IMR-90 (cell line): ENCODE results near the gene FDXR. TPM values are rescaled to one million over a fixed set of nuclear protein-coding genes. Genes with fewer than 3 reads are reported as not detected.

Source experiments
- ATAC-seq: fragments of 200-7000 bp; cut with Tn5 transposase; 2 replicates; pipeline ENCODE4 v1.9.1; 2020; ENCODE audit warnings: low read depth, mild to moderate bottlenecking, moderate library complexity
- BruUV-seq: library from RNA; stranded (reverse); fragments of 400-500 nt; replicated peaks from 2 replicates; lab custom pipeline; 2021; lab: Mats Ljungman, UMichigan
- CTCF ChIA-PET: fragments of 300-600 bp; formaldehyde crosslinking; extraction: SDS; loops from one replicate; lab custom pipeline; 2021; ENCODE audit warnings: antibody characterized with exemption; lab: Yijun Ruan, JAX
- POLR2A ChIA-PET: fragments of 300-600 bp; sonication (Branson Sonifier 250); formaldehyde crosslinking; loops from one replicate; lab custom pipeline; 2022; ENCODE audit warnings: antibody characterized with exemption; ENCODE audit not compliant: unreplicated experiment; lab: Charles Lee
- DNase-seq: peaks from one replicate; pipeline ENCODE4 v3.0.0; 2013
- H2AFZ ChIP-seq: replicated peaks from 2 replicates; pipeline ENCODE3; 2013; ENCODE audit warnings: low read length, mild to moderate bottlenecking; ENCODE audit not compliant: poor library complexity
- H2AK5ac ChIP-seq: 2 replicates; pipeline ENCODE4 v1.6.1; 2013; ENCODE audit warnings: low read depth, low read length, inconsistent platforms
- H2AK9ac ChIP-seq: replicated peaks from 2 replicates; pipeline ENCODE3; 2013; ENCODE audit warnings: mild to moderate bottlenecking, low read depth, low read length, moderate library complexity; ENCODE audit not compliant: poor library complexity
- H2BK120ac ChIP-seq: 2 replicates; pipeline ENCODE4 v1.6.1; 2013; ENCODE audit warnings: low read depth, low read length, inconsistent platforms
- H2BK15ac ChIP-seq: 3 replicates; pipeline ENCODE4 v1.6.1; 2013; ENCODE audit warnings: low read depth, low read length, inconsistent platforms
- H2BK20ac ChIP-seq: 2 replicates; pipeline ENCODE4 v1.6.1; 2013; ENCODE audit warnings: low read depth, mild to moderate bottlenecking, inconsistent platforms, low read length, moderate library complexity
- H2BK5ac ChIP-seq: 2 replicates; pipeline ENCODE4 v1.6.1; 2013; ENCODE audit warnings: mild to moderate bottlenecking, low read depth, low read length, inconsistent platforms; ENCODE audit not compliant: poor library complexity, severe bottlenecking
- H3K14ac ChIP-seq: replicated peaks from 2 replicates; pipeline ENCODE4 v1.6.1; 2013; ENCODE audit warnings: low read depth, low read length, inconsistent platforms
- H3K18ac ChIP-seq: 2 replicates; pipeline ENCODE4 v1.6.1; 2013; ENCODE audit warnings: low read depth, low read length, control low read depth
- H3K23ac ChIP-seq: 2 replicates; pipeline ENCODE4 v1.6.1; 2013; ENCODE audit warnings: low read depth, low read length, inconsistent platforms
- H3K27ac ChIP-seq: 2 replicates; pipeline ENCODE4 v1.5.1; 2013; ENCODE audit warnings: mild to moderate bottlenecking, control low read depth, low read length; ENCODE audit not compliant: insufficient read depth
- H3K27me3 ChIP-seq: 2 replicates; pipeline ENCODE4 v1.6.1; 2013; ENCODE audit warnings: low read length; ENCODE audit not compliant: control insufficient read depth, insufficient read depth
- H3K36me3 ChIP-seq: 2 replicates; pipeline ENCODE4 v1.6.1; 2013; ENCODE audit warnings: low read length, mixed read lengths; ENCODE audit not compliant: control insufficient read depth, insufficient read depth
- H3K4ac ChIP-seq: 2 replicates; pipeline ENCODE4 v1.6.1; 2013; ENCODE audit warnings: low read depth, low read length, inconsistent platforms
- H3K4me1 ChIP-seq: 2 replicates; pipeline ENCODE4 v1.6.1; 2013; ENCODE audit warnings: low read length, mixed read lengths; ENCODE audit not compliant: control insufficient read depth, insufficient read depth
- H3K4me2 ChIP-seq: 2 replicates; pipeline ENCODE4 v1.6.1; 2013; ENCODE audit warnings: low read depth, mild to moderate bottlenecking, control low read depth, low read length, moderate library complexity
- H3K4me3 ChIP-seq: 2 replicates; pipeline ENCODE4 v1.5.1; 2013; ENCODE audit warnings: low read depth, mild to moderate bottlenecking, control low read depth, low read length, moderate library complexity; ENCODE audit not compliant: insufficient read depth
- H3K56ac ChIP-seq: 2 replicates; pipeline ENCODE4 v1.6.1; 2013; ENCODE audit warnings: low read length, inconsistent platforms; ENCODE audit not compliant: insufficient read depth; ENCODE audit errors: extremely low read depth
- H3K79me1 ChIP-seq, 2 experiments: 2 replicates each; pipeline ENCODE4 v1.6.1; 2013; ENCODE audit warnings: low read length in 2 of 2, inconsistent platforms in 1 of 2, low read depth in 1 of 2
- H3K9ac ChIP-seq: 2 replicates; pipeline ENCODE4 v1.6.1; 2013; ENCODE audit warnings: low read depth, low read length, control low read depth
- H3K9me1 ChIP-seq: 2 replicates; pipeline ENCODE4 v1.6.1; 2013; ENCODE audit warnings: low read length, inconsistent platforms; ENCODE audit not compliant: insufficient read depth
- H3K9me3 ChIP-seq: 2 replicates; pipeline ENCODE4 v1.6.1; 2013; ENCODE audit warnings: low read length; ENCODE audit not compliant: control insufficient read depth, insufficient read depth
- H4K20me1 ChIP-seq: 2 replicates; pipeline ENCODE4 v1.6.1; 2013; ENCODE audit warnings: low read length, inconsistent platforms; ENCODE audit not compliant: insufficient read depth
- H4K5ac ChIP-seq: 2 replicates; pipeline ENCODE4 v1.6.1; 2013; ENCODE audit warnings: mild to moderate bottlenecking, low read depth, low read length, control low read depth
- H4K8ac ChIP-seq, 2 experiments: 2 replicates each; pipeline ENCODE4 v1.6.1; 2013; ENCODE audit warnings: low read depth in 2 of 2, low read length in 2 of 2, control low read depth in 1 of 2, inconsistent platforms in 1 of 2
- H4K91ac ChIP-seq: 2 replicates; pipeline ENCODE4 v1.6.1; 2013; ENCODE audit warnings: low read depth, low read length, inconsistent platforms; ENCODE audit not compliant: insufficient read depth
- BHLHE40 ChIP-seq: fragments of 150-350 bp; IDR thresholded peaks from 2 replicates; pipeline ENCODE4 v1.6.1; 2016; ENCODE audit warnings: mild to moderate bottlenecking, low read depth, low read length
- CEBPB ChIP-seq: IDR thresholded peaks from 2 replicates; pipeline ENCODE4 v1.6.1; 2012; ENCODE audit warnings: low read depth, low read length, improper control_type of control experiment
- CHD1 ChIP-seq: IDR thresholded peaks from 2 replicates; pipeline ENCODE4 v1.6.1; 2012; ENCODE audit warnings: low read depth, low read length, improper control_type of control experiment
- CTCF ChIP-seq: conservative IDR thresholded peaks from 2 replicates; pipeline ENCODE4 v1.5.1; 2012; ENCODE audit warnings: mild to moderate bottlenecking, low read depth, low read length, improper control_type of control experiment
- ELK1 ChIP-seq: fragments of 150-350 bp; IDR thresholded peaks from 2 replicates; pipeline ENCODE4 v1.6.1; 2016; ENCODE audit warnings: low read depth, mild to moderate bottlenecking, low read length, moderate library complexity, borderline replicate concordance
- MAZ ChIP-seq: IDR thresholded peaks from 2 replicates; pipeline ENCODE4 v1.6.1; 2012; ENCODE audit warnings: low read depth, mild to moderate bottlenecking, low read length, improper control_type of control experiment, moderate library complexity, borderline replicate concordance
- MXI1 ChIP-seq: IDR thresholded peaks from 2 replicates; pipeline ENCODE4 v1.6.1; 2012; ENCODE audit warnings: low read depth, mild to moderate bottlenecking, low read length, moderate library complexity, borderline replicate concordance
- NFE2L2 ChIP-seq: fragments of 150-350 bp; IDR thresholded peaks from 2 replicates; pipeline ENCODE4 v1.6.1; 2016; ENCODE audit warnings: low read depth, mild to moderate bottlenecking, low read length
- POLR2A ChIP-seq: IDR thresholded peaks from 2 replicates; pipeline ENCODE4 v1.6.1; 2012; ENCODE audit warnings: mild to moderate bottlenecking, low read depth, low read length
- USF2 ChIP-seq: fragments of 150-350 bp; IDR thresholded peaks from 2 replicates; pipeline ENCODE4 v1.6.1; 2017; ENCODE audit warnings: mild to moderate bottlenecking, antibody characterized with exemption, low read length, low read depth
- WGBS, 2 experiments: methylation state at CpG; one replicate each; pipeline versions ENCODE4 v1.1.5 to v1.1.7; 2013; ENCODE audit warnings: missing lambda C conversion rate in 2 of 2; ENCODE audit not compliant: insufficient read length in 1 of 2; ENCODE audit errors: extremely low coverage in 2 of 2; 5-methylcytosine and 5-hydroxymethylcytosine counted together
- dilution Hi-C: fragments of 300-500 bp; cut with HindIII; formaldehyde crosslinking; loops from one replicate; pipeline ENCODE4 v1.14.3; 2018; ENCODE audit warnings: low sequenced_read_pairs; ENCODE audit not compliant: unreplicated experiment
- in situ Hi-C: fragments of 300-500 bp; cut with MboI; formaldehyde crosslinking; loops from 3 replicates; pipeline ENCODE4 v1.14.3; 2019; ENCODE audit warnings: low sequenced_read_pairs, inconsistent platforms, mixed read lengths
- intact Hi-C: fragments of 100-400 bp; cut with micrococcal nuclease; formaldehyde crosslinking; loops from 2 replicates; pipeline ENCODE4 v1.10.0; 2022
- polyA plus RNA-seq, 3 experiments: library from polyadenylated mRNA; depleted of rRNA; stranded (reverse); fragments of >200 nt; gene quantifications; 2 replicates each; pipeline ENCODE4 v1.2.3, GENCODE V29; 2012; ENCODE audit warnings: low replicate concordance in 1 of 3
- total RNA-seq: library from RNA; depleted of rRNA; stranded (reverse); fragments of >200 nt; gene quantifications from 2 replicates; pipeline ENCODE4 v1.2.3, GENCODE V29; 2012

FDXR gene
- total and polyA plus RNA-seq, 2 of the 4 experiments (the other 2 are of a cell fraction), result 12.4 to 18.6 TPM

- in situ Hi-C loops (no loop called here), intact Hi-C loops (no loop called here), dilution Hi-C loops (no loop called here)
- Histone ChIP-seq H3K27ac (no peak overlapping the region), H3K79me1 (no peaks in the 10 kb centered on the region), H2BK120ac (no peak overlapping the region), H3K27me3 (peaks cover 30% of the 10 kb centered on the region), H3K4ac (no peak overlapping the region), H3K23ac (no peak overlapping the region), H3K14ac (no peak overlapping the region), H3K56ac (no peak overlapping the region), H4K20me1 (no peaks in the 10 kb centered on the region), H4K91ac (no peak overlapping the region), H2AFZ (no peak overlapping the region), H3K4me2 (no peak overlapping the region), H4K5ac (no peak overlapping the region), H2AK5ac (no peak overlapping the region), H2AK9ac (no peak overlapping the region), H3K4me1 (no peaks in the 10 kb centered on the region), H3K9me3 (peaks cover 2% of the 10 kb centered on the region; the same call in 1 of the 2 replicates), H2BK15ac (no peak overlapping the region), H4K8ac (no peak overlapping the region), H3K18ac (no peak overlapping the region), H3K36me3 (no peaks in the 10 kb centered on the region), H2BK20ac (no peak overlapping the region), H3K4me3 (no peak overlapping the region), H3K9ac (no peak overlapping the region), H2BK5ac (no peak overlapping the region), H3K9me1 (no peaks in the 10 kb centered on the region)
- ATAC-seq (no peak), DNase-seq (no peak)
- ChIA-PET POLR2A (no interaction called here), CTCF (no interaction called here)
- BruUV-seq, result no TSS peak
- no peak for TF ChIP-seq CEBPB
- no peak for TF ChIP-seq POLR2A
- no peak for TF ChIP-seq USF2
- TF ChIP-seq MAZ, result no peak
- TF ChIP-seq BHLHE40, result no peak
- no peak for TF ChIP-seq NFE2L2
- no peak for TF ChIP-seq ELK1
- no peak for TF ChIP-seq CHD1
- TF ChIP-seq MXI1, result no peak
- no peak for TF ChIP-seq CTCF
- no CpG with 5 or more reads among the region's 9 CpGs for WGBS, 2 experiments
Observed at GRCh38 chr17:74848656-74849399, 24.0 kb downstream of the FDXR start.
